ENCODE results near the gene MAD1L1. TPM values are rescaled to one million over a fixed set of nuclear protein-coding genes. Genes with fewer than 3 reads are reported as not detected.

MAD1L1 gene
- total and polyA plus RNA-seq, 2 of the 4 experiments (the other 2 are of a cell fraction) = 29.0 to 40.9 TPM

GRCh38 chr7:2110610-2111396 lies 121.9 kb downstream of the MAD1L1 start:
- peak overlapping the region; percentile 65; the same call in 1 of the 3 replicates for H2BK15ac ChIP-seq (ENCODE audit: low read depth, low read length)
- TF ChIP-seq RAD21 (IDR thresholded peaks at IDR 0.05; ENCODE audit: low read length) (no peak), USF2 (IDR thresholded peaks at IDR 0.05; ENCODE audit: low read depth, low read length) (no peak), FOS (IDR thresholded peaks at IDR 0.05; ENCODE audit: low read depth, low read length) (no peak), SMC3 (IDR thresholded peaks at IDR 0.05; ENCODE audit: low read depth, low read length) (peak; percentile 0; the same call in 1 of the 2 replicates)
- H3K4me1 ChIP-seq (ENCODE audit: control insufficient read depth, insufficient read depth, low read length) = peaks cover 47% of the 10 kb centered on the region
- H3K56ac ChIP-seq (ENCODE audit: extremely low read depth, insufficient read depth, low read length) = peak overlapping the region; percentile 27; the same call in 1 of the 2 replicates
- intact Hi-C loops (cut with micrococcal nuclease) = loop anchor here (5.0 kb wide), 1 partner anchor 61 kb away; no protein-coding TSS in a partner anchor
- H3K79me1 ChIP-seq (ENCODE audit: low read depth in 1 of 2, low read length in 2 of 2) = peaks cover 17 to 50% of the 10 kb centered on the region in 2 experiments; a peak in 3 of 4 replicates
- H3K9ac ChIP-seq (ENCODE audit: low read depth, low read length) = peak overlapping the region; percentile 19; the same call in 1 of the 2 replicates
- H2AFZ ChIP-seq (replicated peaks; ENCODE audit: low read length, poor library complexity) = peak overlapping the region; percentile 71
- peak overlapping the region; percentile 47 for H3K4me2 ChIP-seq (ENCODE audit: low read depth, low read length)
- H3K9me3 ChIP-seq (ENCODE audit: control insufficient read depth, insufficient read depth, low read length) = no peaks in the 10 kb centered on the region
- peak overlapping the region; percentile 91 for H2AK5ac ChIP-seq (ENCODE audit: low read depth, low read length)
- H3K9me1 ChIP-seq (ENCODE audit: insufficient read depth, low read length) = peaks cover 19% of the 10 kb centered on the region
- H4K5ac ChIP-seq (ENCODE audit: low read depth, low read length) = peak overlapping the region; percentile 76
- in situ Hi-C loops (cut with MboI; ENCODE audit: low sequenced_read_pairs) = no loop called here
- H3K18ac ChIP-seq (ENCODE audit: low read depth, low read length) = peak overlapping the region; percentile 84
- BruUV-seq (replicated peaks) = no TSS peak
- dilution Hi-C loops (cut with HindIII; ENCODE audit: low sequenced_read_pairs, unreplicated experiment) = no loop called here
- H2BK120ac ChIP-seq (ENCODE audit: low read depth, low read length) = peak overlapping the region; percentile 93
- H2BK20ac ChIP-seq (ENCODE audit: low read depth, low read length) = peak overlapping the region; percentile 75
- no peaks in the 10 kb centered on the region for H3K36me3 ChIP-seq (ENCODE audit: control insufficient read depth, insufficient read depth, low read length)
- H3K27me3 ChIP-seq (ENCODE audit: control insufficient read depth, insufficient read depth, low read length) = no peaks in the 10 kb centered on the region
- H2AK9ac ChIP-seq (replicated peaks; ENCODE audit: low read depth, low read length, poor library complexity) = peak overlapping the region; percentile 63
- H4K91ac ChIP-seq (ENCODE audit: insufficient read depth, low read depth, low read length) = peak overlapping the region; percentile 73
- H2BK5ac ChIP-seq (ENCODE audit: low read depth, low read length, poor library complexity, severe bottlenecking) = peak overlapping the region; percentile 48
- H4K20me1 ChIP-seq (ENCODE audit: insufficient read depth, low read length) = no peaks in the 10 kb centered on the region; the same call in 1 of the 2 replicates
- peak overlapping the region; percentile 70 for H3K23ac ChIP-seq (ENCODE audit: low read depth, low read length)
- CTCF ChIA-PET = no interaction called here
- no peak overlapping the region for H3K4me3 ChIP-seq (ENCODE audit: insufficient read depth, low read depth, low read length)
- peak overlapping the region; percentile 71 to 94 for H4K8ac ChIP-seq (ENCODE audit: low read depth in 2 of 2, low read length in 2 of 2)
- H3K4ac ChIP-seq (ENCODE audit: low read depth, low read length) = peak overlapping the region; percentile 85
- peak overlapping the region; percentile 71 for H3K27ac ChIP-seq (ENCODE audit: insufficient read depth, low read length)
- POLR2A ChIA-PET (ENCODE audit: unreplicated experiment) = no interaction called here
- ATAC-seq (ENCODE audit: low read depth) (peak; percentile 42), DNase-seq (peak; percentile 23)
- H3K14ac ChIP-seq (replicated peaks; ENCODE audit: low read depth, low read length) = peak overlapping the region; percentile 65
- 52% methylated on average over 12 of the region's 34 CpGs; no CpG with 5 or more reads in 1 of the 2 experiments for WGBS, 2 experiments (ENCODE audit: extremely low coverage in 2 of 2, insufficient read length in 1 of 2)
